HG03139 (cell line): ENCODE results near the gene KLHL26.

Source experiments
- ATAC-seq: cut with Tn5 transposase; IDR thresholded peaks from one replicate; pipeline ENCODE4 v1.9.1; 2021; ENCODE audit not compliant: unreplicated experiment

KLHL26 gene

DNA sequence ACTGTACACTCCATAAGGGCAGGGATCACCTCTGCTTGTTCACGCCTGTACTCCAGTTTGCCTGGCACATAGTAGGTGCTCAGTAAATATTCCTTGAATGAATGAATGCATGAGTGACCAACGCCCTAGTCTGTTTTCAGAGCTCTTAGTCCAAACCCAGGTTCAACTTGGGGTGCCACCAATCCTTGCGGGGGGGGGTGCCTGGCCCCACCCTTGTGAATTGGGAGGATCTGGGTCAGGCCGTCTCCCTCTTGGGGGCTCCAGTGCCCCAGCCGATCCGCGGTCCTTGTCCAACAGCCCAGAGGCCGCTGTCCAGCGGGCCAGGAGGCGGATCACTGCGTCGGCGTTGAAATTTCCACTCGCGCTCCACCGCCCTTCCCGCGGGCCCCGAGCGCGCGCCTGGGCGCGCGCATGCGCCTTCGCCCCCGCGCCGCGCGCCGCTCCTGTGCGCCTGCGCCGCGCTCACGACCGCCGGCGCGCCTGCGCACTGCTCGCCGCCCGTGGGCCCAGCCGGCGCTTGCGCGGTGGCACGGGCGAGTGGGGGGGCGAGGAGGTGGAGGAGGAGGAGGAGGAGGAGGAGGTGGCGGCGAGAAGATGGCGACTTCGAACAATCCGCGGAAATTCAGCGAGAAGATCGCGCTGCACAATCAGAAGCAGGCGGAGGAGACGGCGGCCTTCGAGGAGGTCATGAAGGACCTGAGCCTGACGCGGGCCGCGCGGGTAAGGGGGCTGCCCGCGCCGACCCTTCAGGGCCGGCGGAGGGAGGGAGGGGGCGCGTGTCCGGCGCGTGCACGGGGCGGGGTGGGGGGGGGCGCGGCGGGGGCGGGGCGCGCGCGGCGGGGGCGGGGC is 46.5 kb downstream of the KLHL26 start, which contains the start of gene CRTC1:
TSS of gene CRTC1 (plus strand) at position 572 of the 849 bp plus-strand sequence. CDS start at position 595, 23 bp downstream.
- no peak for ATAC-seq

DNA sequence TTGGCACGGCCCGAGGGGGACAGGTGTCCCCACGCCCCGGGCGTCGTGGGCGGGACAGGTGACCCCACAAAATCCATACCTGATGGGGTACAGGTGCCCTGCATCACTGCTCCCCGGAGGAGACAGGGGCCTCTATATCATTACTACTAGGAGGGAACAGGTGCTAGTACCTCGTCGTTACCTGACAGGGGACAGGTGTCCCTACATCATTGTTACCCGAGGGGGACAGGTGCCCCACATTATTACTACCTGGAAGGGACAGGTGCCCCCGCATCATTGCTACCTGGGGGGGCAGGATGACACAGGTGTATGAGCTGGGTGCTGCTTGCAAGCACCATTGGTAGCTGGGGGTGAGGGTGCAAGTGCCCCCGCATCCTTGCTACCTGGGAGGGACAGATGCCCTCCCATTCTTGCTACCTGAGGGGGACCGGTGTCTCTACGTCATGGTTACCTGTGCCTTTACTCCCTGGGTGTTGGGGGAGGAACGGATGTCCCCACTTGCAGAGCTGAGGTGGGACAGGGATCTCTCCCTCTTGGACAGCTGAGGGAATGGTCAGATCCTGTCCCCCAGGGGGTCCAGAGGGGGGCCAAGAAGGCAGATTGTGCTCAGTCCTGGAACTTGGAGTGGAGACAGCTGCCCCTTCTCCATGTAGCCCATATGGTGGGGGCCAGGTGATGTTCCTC is 47.3 kb downstream of the KLHL26 start:
- no peak for ATAC-seq

DNA sequence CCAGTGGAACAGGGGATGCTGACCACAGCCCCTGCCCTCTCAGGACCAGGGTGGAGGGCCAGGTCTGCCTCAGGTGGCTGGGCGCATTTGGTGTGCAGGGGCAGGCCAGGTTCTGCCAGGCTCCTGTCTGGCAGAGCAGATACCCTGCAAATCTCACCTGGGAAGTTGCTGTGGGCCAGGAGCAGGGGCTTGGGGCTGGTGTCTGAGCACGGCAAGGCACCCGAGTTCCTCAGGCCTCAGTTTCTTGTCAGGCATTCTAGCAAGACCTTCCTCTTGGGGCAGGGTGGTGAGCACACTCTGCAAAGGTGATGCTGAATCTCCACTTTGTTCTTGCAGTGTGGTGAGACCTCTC is 47.8 kb downstream of the KLHL26 start:
- ATAC-seq = no peak

DNA sequence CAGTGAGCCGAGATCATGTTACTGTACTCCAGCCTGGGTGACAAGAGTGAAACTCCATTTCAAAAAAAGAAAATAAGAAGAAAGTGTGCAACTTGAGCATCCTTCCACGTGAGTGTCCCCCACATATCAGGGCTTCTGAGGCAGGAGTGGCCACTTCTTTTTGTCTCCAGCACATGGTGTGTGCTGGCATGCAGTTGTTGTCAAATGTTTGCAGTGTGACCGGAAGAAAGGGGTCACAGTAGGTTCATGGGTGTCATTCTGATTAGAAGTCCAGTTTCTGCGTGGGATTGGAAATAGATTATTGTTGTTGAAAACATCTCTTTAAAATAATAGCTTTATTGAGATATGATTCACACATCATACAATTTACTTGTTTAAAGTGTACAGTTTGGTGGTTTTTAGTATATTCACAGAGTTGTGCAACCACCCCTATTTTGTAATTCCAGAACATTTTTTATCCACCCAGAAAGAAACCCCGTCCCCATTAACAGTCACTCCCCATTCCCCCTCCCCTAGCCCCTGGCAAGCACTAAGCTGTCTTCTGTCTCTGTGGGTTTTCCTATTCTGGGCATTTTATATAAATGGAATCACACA is 48.9 kb downstream of the KLHL26 start:
- no peak for ATAC-seq

DNA sequence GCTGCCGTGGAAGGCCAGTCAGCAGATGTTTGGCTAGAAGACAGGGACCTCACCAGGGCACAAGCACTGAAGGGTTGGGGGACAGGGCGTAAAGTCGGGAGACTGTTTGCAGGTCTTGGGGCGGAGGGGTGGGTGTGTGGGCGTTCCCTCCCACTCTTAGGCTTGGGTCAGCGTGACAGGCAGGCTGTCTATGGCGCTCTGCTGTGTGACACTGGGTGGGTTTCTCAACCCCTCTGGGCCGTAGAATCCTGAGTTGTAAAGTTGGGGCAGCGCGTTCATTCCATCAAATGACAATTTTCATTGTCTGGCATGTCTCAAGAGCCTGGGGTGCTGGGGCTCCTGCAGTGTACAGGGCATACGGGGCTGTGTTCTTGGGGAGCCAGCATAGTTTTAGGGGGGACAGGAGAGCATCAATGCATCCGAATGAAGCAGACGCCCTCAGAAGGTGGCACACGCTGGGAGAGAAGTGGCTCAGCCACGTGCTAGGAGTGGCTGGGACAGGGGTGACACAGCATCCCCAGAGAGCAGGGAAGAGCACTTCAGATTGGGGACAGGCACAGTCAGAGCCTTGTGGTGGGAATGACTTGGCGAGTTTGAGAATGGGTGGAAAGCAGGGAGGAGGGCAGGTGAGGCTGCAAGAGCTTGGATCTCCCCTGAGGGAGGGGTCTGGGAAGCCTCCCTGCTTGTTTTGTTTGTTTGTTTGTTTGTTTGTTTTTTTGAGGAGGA is 51.1 kb downstream of the KLHL26 start:
- ATAC-seq = no peak

DNA sequence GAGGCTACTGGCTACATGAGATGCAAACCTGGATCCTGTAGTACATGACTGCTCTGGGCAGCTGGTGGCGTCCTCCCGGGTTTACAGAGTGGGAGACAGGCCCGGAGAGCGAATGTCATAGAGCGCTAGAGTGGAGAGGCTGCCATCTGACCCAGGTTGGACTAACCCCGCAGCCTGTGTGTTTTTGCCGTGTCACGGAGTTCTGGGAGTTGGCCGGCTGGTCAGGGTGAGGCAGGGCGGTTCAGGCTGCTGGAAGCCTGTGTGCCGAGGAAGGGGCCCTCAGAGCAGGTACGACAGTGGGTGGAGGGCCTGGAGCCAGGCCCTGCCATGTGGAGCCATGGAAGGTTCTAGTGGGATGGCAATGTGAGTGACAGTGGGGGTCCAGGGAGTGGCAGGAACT is 59.2 kb downstream of the KLHL26 start:
- no peak for ATAC-seq

DNA sequence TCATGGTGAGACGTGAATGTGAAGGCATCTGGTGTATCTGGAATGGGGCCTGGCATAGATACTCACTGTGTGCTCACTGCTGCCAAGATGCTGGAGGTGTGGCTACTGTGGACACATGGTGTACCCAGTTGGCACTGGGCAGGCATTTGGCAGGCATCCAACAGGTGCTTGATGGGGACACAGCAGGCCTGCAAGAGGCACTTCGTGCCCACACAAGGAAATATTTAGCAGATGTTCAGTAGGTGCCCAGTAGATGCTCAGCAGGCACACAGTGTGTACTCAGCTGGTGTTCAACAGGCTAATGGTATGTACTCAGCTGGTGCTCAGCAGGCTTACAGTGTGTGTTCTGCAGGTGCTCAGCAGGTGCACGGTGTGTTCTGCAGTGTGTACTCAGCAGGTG is 60.9 kb downstream of the KLHL26 start:
- ATAC-seq = no peak

DNA sequence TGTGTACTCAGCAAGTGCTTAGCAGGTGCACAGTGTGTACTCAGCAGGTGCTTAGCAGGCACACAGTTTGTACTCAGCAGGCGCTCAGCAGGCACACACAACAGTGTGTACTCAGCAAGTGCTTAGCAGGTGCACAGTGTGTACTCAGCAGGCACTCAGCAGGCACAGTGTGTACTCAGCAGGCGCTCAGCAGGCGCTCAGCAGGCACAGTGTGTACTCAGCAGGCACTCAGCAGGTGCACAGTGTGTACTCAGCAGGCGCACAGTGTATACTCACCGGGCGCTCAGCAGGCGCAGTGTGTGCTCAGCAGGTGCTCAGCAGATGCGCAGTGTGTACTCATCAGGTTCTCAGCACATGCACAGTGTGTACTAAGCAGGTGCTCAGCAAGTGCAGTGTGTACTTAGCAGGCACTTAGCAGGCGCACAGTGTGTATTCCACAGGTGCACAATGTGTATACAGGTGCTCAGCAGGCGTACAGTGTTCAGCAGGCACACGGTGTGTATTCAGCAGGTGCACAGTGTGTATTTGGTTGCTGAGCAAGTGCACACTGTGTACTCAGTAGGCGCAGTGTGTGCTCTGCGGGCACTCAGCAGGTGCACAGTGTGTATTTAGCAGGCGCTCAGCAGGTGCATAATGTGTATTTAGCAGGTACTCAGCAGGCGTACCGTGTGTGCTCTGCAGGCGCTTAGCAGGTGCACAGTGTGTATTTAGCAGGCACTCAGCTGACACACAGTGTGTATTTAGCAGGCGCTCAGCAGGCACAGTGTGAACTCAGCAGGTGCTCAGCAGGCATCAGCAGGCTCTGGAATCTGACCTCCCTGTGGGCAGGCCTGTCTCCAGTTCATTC is 61.7 kb downstream of the KLHL26 start:
- no peak for ATAC-seq

DNA sequence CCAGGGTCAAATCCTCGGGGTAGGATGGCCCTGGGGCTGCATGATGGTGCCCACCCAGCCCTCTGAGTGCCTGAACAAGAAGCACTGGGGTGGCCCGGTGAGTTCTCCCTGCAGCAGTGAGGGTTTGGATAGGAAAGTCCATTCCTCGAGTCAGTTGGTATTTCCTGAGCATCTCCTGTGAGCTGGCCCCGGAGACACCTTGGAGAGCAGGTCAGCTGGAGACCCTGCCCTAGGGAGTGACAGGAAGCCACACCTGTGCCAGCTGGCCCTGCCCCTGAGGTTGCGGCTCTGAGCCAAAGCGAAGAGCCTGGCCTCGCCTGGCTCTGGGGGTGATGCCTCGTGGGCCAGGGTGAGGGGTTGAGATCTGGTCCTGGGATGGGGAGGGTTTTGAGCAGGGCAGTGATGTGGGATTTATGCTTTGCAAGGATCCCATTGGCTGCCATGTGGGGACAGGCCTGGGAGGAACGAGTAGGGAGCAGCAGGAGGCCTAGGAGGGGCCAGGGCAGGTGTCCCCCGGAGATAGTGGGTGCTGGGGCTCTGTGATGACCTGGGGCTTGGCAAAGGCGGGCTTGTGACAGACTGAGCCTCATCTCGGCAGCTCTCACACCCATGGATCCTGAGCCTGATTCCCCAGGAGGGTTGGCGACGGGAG is 62.7 kb downstream of the KLHL26 start:
- no peak for ATAC-seq

DNA sequence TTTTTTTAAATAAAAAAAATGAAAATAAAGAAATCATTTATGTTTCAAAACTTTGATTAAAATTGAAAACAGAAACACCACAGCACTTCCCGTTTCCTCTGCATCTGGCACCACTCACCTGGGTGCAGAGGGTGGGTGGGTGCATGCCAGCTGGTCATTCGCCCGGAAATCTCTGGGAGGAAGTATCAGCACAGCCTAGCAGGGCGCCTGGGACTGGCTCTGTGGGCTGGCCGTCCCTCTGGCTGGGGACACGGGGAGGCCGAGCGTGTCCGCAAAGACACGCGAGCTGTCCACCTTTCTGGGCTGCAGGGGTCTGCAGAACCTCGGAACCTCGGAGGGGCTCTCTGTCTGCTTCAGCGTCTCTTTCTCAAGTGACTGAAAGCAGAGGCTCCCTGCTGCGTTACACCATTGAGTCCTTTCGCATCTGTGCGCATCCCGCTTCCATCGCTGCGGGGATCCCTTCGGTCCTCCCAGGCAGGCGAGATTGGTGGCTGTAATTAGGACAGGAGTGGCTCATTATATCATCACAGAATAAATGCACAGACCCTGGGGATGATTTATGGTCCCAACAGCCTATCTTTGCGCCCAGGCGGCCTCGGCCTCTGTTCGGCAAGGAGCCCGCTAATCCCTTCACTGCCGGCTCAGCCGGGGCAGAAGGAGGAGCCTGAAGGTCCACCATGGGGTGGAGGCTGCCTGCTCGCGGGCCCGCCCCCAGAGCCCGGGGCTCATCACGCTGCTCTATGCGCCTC is 63.8 kb downstream of the KLHL26 start:
- ATAC-seq = no peak

DNA sequence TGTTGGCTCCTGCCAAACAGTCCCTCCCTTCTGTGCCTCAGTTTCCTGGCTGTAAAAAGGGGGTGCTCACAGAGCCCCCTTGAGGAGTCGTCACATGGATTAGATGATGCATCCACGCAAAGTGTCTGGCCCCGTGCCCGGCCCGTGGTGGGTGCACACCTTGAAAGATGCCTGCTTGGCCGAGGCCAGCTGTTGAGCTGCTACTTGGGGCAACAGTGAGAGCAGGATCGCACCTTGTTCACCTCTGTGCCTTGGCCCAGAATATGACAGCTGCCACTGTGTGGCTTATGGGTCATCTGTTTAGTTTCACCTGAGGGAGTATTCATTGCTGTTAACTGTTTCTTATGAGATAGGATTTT is 64.4 kb downstream of the KLHL26 start:
- no peak for ATAC-seq

DNA sequence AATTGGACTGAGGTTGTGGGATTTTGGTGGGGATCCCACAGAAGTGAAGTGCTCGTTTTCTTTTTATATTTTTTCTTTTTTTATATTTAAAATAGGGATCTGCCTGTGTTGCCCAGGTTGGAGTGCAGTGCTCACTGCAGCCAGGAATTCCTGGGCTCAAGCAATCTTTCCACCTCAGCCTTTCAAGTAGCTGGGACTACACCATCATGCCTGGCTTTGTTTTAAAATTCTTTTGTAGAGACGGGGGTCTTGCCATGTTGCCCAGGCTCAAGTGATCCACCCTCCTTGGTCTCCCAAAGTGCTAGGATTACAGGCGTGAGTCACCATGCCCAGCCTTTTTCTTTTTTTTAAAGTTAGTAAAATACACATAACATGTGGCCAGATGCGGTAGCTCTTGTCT is 67.2 kb downstream of the KLHL26 start:
- no peak for ATAC-seq

DNA sequence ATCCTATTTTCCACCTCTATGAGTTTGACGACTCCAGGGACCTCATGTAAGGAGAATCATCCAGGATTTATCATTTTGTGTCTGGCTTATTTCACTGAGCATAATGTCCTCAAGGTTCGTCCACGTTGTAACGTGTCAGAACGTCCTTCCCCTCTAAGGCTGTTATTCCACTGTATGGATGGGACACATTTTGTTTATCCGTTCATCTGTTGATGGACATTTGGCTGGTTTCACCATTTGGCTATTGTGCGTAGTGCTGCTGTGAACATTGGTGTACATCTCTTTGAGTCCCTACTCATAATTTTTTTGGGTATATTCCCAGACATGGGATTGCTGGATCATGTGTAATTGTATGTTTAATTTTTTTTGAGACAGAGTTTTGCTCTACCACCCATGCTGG is 68.1 kb downstream of the KLHL26 start:
- no peak for ATAC-seq

DNA sequence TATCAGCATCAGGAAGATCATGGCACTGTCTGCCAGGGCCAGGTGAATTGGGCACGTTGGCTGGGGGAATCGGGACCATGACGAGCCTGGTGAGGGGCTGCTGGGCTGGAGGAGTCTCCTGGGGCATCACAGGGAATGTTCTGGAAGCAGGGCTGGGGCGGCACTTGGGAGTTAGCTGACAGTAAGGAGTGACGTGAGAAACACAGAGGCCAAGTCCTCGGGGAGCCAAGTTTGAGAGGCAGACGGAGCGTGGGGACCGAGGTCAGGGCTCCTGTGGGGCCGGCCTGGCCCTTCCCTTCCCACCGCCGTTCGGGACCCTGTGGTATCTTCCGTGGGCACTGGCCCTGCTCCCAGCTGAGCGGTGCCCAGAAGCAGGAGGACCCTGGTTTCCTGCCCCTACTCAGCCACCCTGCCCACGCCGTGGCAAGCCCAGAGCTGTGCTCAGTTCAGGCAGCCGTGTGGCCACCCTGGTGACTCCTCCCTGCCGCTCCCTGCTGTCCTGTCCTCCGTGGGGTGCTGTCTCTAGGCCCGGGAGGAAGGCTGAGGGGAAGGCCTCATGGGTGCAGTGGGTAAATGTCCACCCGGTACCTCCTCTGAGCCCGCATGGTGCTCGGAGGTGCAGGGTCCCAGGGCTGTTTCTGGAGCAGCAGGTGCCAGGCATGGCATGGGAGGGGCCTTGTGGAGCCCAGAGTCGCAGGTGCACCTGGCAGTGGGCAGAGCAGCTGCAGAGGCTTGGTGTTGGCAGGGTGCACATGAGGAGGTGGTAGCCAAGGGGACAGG is 71.8 kb downstream of the KLHL26 start:
- no peak for ATAC-seq

DNA sequence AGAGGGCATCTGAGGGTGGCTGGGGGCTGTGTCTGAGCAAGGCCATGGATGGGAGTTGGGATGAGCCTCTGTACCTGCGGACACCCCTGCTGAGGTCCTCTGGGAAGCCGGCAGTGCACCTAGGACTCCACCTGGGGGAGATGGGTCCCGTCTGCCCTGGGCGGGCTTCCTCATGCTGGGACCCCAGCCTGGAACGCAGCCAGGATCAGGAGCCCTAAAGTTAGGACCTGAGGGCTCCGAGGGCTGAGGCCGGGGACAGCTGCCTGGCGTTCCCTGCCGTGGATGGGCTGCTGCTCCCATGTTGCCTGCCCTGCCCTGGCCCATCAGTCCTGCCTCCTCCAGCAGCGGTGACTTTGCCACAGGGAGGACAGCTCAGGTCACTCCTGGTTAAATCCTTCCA is 72.7 kb downstream of the KLHL26 start:
- no peak for ATAC-seq

DNA sequence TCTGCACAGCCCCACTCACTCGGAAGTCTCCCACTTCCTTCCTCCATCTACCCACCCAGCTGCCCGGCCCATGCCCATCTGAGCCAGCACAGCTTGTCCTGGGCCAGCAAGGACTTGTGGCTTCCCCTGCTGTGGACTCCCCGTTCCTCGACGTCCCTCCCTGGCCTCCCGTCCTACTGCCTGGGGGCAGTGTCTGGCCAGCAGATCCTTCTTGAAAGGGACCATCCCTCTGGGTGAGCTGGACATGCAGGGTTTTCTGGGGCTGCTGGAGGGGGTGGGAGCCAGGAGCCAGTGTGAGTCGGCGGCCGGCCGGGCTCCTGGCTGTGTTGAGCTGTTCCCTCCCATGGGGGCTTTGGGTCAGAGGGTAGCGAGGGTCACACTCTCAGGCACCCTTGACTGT is 73.4 kb downstream of the KLHL26 start:
- no peak for ATAC-seq

DNA sequence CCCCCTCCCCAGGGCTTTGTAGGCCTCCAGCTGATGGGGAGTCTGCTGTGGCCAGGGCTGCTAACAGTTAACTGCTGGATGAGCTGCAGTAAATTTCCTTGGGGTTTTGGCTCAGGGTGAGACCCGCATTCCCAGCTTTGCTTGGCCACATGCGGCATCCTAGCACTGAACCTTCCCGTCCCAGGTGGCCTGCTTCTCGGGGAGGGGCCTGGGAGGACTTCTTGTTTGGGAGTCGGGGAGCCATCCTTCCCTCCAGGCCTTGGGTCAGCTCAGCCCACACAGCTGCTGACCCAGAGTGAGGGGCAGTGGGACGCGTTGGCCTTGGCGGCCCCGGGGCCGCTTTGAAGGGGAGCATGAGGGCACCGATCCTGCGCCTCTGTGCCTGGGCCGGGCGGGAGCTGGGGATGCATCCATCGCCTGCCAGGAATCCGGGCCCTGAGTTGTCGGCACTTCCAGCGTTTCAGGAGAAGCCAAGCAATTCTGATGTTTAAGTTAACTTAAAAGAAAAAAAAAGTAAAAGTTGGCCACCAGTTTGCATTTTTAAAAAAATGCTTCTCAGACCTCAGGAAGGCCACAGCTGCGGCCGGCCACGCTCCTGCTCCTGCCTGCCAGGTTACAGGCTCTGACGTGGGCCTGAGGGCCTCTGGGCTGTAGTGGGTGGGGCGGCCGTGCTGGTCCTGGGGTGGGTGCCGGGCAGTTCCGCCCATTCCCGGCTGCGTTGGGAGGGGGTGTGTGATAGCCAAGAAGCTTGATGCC is 74.3 kb downstream of the KLHL26 start:
- ATAC-seq = no peak

DNA sequence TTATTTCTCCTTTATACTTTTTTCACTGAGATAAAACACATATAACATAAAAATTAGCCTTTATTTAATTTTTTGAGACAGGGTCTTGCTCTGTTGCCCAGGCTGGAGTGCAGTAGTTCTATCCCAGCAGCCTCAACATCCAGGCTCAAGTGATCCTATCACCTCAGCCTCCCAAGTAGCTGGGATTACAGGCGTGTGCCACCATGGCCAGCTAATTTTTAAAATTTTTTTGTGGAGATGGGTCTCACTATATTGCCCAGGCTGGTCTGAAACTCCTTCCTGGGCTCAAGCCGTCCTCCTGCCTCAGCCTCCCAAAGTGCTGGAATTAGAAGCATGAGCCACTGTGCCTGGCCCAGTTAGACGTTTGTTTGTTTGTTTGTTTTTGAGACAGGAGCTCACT is 75.1 kb downstream of the KLHL26 start:
- no peak for ATAC-seq
